Globus pallidus (tissue), 1 donor: Measurements from ENCODE around the gene MARS1.
"Not testable (repeated sequence)": the region's sequence is repeated elsewhere in the genome, so short reads cannot be mapped to it uniquely, and the experiment has no call there.

Source experiments
- DNase-seq: peaks from one replicate; pipeline ENCODE4 v3.0.0-alpha.2; 2015; ENCODE audit warnings: low spot score

MARS1 gene

DNA sequence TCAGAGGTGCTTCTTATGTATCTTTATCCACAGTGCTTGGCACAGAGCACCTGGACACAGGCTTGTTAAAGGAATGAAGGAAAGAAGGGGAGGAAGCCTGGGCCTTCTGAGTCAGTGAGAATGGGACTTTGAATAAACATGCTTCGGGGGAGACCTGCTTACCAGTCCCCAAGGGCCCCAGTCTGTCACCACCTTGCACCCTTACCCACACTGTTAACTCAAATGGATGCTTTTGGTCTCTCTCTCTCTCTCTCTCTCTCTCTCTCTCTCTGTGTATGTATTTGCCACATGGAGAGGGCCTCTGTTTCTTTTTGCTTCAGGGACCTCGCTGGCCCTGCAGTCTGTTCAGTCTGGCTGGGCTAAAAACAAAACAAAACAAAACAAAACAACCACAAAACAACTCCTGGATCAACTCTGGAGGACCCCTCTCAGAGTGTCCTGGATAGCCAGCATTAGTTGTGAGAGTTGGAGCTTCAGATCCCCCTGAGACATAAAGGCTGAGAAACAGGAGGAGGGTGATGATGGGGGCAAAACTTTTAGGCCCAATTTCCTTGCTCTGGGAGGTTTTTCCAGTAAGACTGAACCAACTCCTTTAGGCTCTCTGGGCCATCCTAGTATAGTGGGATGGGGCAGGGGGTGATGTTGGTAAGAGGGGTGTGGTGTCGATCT, 63.9 kb downstream of the MARS1 start:
- DNase-seq: no peak

DNA sequence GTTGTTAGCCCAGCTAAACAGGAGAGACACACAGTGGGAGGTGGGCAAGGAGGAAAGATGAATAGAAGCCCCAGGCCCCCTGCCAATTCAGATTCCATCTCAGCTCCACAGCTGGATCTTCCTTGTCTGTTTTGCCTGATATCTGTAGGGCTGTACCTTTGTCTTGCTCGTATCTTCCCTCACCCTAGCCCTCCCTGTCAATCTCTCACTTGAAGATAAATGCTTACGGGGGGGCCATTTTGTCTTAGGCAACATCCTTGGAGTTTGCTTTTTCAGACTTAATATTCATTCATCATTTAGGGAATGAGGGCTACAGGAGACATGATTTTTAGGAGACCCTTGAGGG, 64.4 kb downstream of the MARS1 start:
- DNase-seq: no peak

DNA sequence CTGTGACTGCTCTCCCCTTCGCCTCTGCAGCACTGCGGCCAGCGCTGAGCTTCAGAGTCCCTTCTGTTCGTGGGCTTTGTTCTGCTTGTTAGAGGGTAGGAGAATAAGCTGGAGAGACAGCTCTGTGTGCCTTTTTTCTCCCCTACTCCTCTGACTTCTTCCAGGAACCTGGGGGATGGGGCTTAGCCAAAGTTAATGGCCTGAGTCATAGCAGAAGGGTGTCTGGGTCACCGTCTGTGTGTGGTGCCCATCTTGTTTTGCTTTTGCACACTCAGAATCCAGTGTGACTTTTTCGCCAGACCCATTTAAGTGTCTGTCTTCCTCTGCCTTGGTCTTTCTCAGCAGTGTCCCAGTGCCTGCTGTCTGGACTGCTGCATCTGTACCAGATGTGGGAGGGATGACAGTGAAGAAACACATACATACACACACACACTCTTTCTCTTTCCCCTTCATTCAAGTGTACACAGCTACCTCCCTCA, 65.0 kb downstream of the MARS1 start:
- DNase-seq: no peak

DNA sequence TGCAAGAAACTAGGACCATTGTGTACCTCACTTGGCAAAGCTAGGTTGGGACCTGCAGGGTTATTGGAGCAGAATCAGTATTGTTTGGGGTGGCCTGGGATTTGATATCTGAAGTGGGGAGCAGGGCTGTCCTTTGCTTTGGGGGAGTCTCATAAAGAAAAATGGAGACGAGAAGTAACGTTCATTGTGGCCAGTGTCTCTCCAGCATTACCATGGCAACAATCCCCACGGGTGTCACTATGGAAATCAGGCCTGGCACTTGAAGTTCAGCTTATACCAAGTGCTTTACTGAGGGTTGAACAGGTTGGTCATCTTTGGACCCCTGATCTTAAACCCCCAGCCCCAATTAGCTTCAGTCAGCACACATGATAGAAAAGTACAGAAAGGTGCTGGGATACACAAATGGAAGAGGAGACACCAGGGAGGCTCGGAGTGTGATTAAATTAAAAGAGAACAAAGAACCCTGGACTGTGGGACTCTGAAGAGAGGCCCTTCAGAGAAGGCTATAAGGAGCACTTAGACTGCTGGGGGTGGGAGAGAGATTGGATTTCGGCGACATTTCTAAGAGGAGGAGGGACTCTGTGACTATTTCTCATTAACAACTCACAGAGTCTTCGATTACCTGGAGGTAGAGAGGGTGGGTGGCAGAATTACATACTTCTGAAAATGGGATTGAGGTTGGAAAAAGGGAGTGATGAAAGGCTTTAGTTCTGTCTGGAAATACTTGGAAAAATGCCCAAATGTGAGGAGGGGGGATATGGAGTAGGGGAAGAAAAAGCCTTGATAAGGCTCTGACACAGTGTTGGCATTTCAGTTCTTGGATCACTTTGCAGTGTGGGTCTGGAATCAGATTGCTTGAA, 65.7 kb downstream of the MARS1 start:
- DNase-seq: no peak

DNA sequence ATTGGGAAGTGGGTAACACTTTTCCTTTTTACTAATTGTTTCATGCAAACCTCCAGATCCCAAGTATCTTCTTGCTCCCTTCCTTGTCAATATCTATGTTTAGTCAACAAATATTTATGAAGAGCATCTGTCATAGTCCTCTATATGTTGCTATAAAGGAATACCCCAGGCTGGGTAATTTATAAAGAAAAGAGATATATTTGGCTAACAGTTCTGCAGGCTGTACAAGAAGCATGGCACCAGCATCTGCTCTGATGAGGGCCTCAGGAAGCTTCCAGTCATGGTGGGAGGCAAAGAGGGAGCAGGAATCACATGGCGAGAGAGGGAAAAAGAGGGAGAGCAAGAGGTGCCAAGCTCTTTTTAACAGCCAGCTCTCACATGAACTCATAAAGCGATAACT, 66.6 kb downstream of the MARS1 start:
- DNase-seq: no peak

DNA sequence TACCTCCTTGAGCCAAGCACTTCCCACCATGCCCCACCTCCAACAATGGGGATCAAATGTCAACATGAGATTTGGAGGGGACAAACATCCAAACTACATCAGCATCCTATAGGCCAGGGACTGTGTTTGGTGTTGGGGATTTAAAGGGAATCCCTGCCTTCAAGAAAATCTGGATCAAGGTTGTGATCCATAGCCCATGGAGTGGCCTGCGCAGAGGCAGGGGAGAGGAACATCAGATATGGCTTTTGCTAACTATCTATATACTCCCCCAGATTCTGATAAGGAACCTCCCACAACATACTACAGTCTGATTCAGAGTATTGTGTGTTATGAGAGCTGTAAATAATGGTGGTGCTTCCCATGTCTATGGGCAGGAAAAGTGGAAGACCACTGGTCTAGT, 67.0 kb downstream of the MARS1 start:
- no peak for DNase-seq

DNA sequence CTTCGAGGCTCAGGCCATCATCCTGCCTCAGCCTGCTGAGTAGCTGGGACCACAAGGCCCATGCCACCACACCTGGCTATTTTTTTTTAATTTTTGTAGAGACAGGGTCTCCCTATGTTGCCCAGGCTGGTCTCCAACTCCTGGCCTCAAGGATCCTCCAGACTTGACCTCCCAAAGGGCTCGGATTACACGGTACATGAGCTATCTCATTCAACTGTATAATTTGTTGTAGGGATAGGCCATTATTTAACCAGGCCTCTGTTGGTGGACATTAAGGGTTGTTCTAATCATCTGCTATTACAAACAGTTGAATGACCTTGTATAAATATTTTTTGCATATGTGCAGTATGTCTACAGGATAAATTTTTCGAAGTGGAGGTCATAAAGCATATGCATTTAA, 71.0 kb downstream of the MARS1 start:
- no peak for DNase-seq

DNA sequence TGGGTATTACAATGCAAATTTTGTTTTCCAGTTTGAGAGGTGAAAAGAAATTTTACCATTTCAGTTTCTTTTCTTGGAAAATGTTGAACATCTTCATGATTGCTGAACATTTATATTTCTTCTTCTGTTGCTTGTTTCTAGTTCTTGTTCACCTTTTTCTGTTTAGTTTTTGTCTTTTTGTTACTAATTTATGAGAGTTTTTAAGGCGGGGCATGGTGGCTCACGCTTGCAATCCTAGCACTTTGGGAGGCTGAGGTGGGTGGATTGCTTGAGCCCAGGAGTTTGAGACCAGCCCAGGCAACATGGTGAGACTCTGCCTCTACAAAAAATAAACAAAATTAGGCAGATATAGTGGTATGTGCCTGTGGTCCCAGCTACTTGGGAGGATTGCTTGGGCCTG, 72.6 kb downstream of the MARS1 start:
- no peak for DNase-seq

DNA sequence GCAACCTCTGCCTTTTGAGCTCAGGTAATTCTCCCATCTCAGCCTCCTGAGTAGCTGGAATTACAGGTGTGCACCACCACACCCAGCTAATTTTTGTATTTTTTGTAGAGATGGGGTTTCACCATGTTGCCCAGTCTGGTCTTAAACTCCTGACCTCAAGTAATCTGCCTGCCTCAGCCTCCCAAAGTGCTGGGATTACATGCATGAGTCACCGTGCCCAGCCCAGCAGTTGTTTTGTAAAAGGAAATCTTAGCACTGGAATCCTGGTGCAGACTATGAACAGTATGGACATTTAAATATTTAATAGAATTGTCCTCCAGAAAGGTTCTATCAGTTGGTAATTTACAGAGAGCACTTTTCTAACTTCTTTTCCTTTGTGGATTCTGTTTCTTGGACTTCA, 73.2 kb downstream of the MARS1 start:
- DNase-seq: not testable (repeated sequence)

DNA sequence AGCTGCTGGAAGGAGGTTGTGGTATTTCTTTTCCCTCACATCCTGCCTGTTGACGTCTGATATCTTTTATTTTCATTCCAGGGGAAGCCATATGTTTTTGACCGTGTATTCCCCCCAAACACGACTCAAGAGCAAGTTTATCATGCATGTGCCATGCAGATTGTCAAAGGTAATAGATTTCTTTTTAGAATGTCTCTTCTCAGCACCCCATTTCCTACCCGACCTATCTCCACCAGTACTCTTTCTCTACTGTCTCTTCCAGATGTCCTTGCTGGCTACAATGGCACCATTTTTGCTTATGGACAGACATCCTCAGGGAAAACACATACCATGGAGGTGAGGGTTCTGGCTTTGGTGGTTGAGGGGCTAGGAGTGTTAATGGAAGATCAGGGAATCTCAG, 75.5 kb downstream of the MARS1 start:
- DNase-seq: no peak

DNA sequence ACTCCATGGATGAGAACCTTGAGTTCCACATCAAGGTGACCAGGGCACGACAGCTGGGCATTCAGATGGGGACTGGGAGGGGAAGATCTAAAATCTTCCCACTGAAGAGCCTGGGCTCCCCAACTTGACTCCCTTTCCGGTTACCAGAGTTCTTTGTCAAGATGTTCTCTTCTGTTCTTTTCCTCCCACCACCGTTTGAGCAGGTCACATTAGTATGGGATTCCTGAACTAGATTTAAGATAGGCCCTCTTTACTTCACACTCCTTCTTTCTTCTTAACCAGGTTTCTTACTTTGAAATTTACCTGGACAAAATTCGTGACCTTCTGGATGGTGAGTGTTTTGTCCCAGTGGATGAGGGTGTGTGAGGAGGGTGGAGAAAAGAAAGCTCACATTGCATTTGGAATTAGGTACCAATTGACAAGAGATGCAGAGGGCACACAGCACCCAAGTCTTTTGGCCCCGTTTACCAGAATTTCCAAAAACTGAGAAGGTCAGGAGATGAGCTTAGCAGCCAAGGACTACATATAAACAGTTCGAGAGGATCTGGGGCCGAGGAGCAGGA, 76.4 kb downstream of the MARS1 start:
- DNase-seq: no peak
